NCI-H1436 treated with DMSO at 0.1 percent for 48 hours (cell line): ENCODE measurements around the gene CREBL2.
"Not testable (repeated sequence)": the region's sequence is repeated elsewhere in the genome, so short reads cannot be mapped to it uniquely, and the experiment has no call there.

Experiments
- DNase-seq: peaks from one replicate; lab custom pipeline; 2025; lab: John Stamatoyannopoulos, UW

Gene CREBL2

GRCh38 chr12:12639995-12640394 is 28.3 kb downstream of the CREBL2 start:
- DNase-seq, result not testable (repeated sequence)

GRCh38 chr12:12641650-12642049 is 30.0 kb downstream of the CREBL2 start:
- no peak for DNase-seq

- no peak for DNase-seq
Observed at GRCh38 chr12:12642916-12643315, 31.2 kb downstream of the CREBL2 start.

GRCh38 chr12:12645485-12645884 is 33.8 kb downstream of the CREBL2 start:
- no peak for DNase-seq

- DNase-seq, result not testable (repeated sequence)
Observed at GRCh38 chr12:12645968-12646367, 34.3 kb downstream of the CREBL2 start.

GRCh38 chr12:12646483-12647072 is 34.9 kb downstream of the CREBL2 start:
- no peak for DNase-seq

GRCh38 chr12:12648284-12648683 is 36.6 kb downstream of the CREBL2 start:
- no peak for DNase-seq

- no peak for DNase-seq
Observed at GRCh38 chr12:12648951-12649650, 37.4 kb downstream of the CREBL2 start.

- no peak for DNase-seq
Observed at GRCh38 chr12:12651752-12652151, 40.1 kb downstream of the CREBL2 start.

GRCh38 chr12:12652704-12653103 is 41.0 kb downstream of the CREBL2 start:
- DNase-seq, result not testable (repeated sequence)

- DNase-seq, result no peak
Observed at GRCh38 chr12:12653922-12654321, 42.2 kb downstream of the CREBL2 start.

- DNase-seq, result no peak
Observed at GRCh38 chr12:12654691-12655460, 43.2 kb downstream of the CREBL2 start.

- no peak for DNase-seq
Observed at GRCh38 chr12:12660201-12660600, 48.5 kb downstream of the CREBL2 start.

- no peak for DNase-seq
Observed at GRCh38 chr12:12661086-12661856, 49.6 kb downstream of the CREBL2 start.

- DNase-seq, result no peak
Observed at GRCh38 chr12:12663644-12664294, 52.1 kb downstream of the CREBL2 start.

GRCh38 chr12:12665194-12665593 is 53.5 kb downstream of the CREBL2 start:
- DNase-seq, result no peak

GRCh38 chr12:12668005-12668404 is 56.3 kb downstream of the CREBL2 start:
- no peak for DNase-seq

GRCh38 chr12:12669020-12669419 is 57.3 kb downstream of the CREBL2 start:
- DNase-seq, result no peak

- DNase-seq, result no peak
Observed at GRCh38 chr12:12671850-12672660, 60.4 kb downstream of the CREBL2 start.

GRCh38 chr12:12673296-12673695 is 61.6 kb downstream of the CREBL2 start:
- DNase-seq, result no peak

- DNase-seq, result no peak
Observed at GRCh38 chr12:12676605-12677004, 64.9 kb downstream of the CREBL2 start.
